HL-60 (cell line): Measurements from ENCODE around the gene KLHL4.

Experiments
- CTCF ChIP-seq: IDR thresholded peaks from one replicate; pipeline ENCODE4 v1.5.1; 2011; ENCODE audit warnings: low read length, control low read depth, inconsistent platforms; ENCODE audit not compliant: insufficient read depth
- GABPA ChIP-seq: IDR thresholded peaks from 2 replicates; pipeline ENCODE4 v1.6.1; 2012; ENCODE audit warnings: low read depth
- POLR2AphosphoS5 ChIP-seq: IDR thresholded peaks from 2 replicates; pipeline ENCODE4 v1.6.1; 2012; ENCODE audit warnings: low read depth
- REST ChIP-seq: IDR thresholded peaks from 2 replicates; pipeline ENCODE4 v1.6.1; 2012; ENCODE audit warnings: low read depth; ENCODE audit not compliant: insufficient replicate concordance
- SPI1 ChIP-seq: IDR thresholded peaks from 2 replicates; pipeline ENCODE4 v1.6.1; 2012; ENCODE audit warnings: low read depth, mild to moderate bottlenecking, borderline replicate concordance

GRCh38 chrX:87702795-87703194, 185.2 kb downstream of the KLHL4 start:
- TF ChIP-seq POLR2AphosphoS5 (no peak), CTCF (no peak), REST (no peak), SPI1 (no peak), GABPA (no peak)
